Testis (tissue), 2 donors: ENCODE data around the gene HOXD12.

Experiments used
- CTCF ChIP-seq, 3 experiments: fragments of 450-650 bp in 2 of 3; fragments of 200-600 bp in 1 of 3; sonication (generic) in 1 of 3; IDR thresholded peaks; one replicate each; pipeline ENCODE4 v1.5.1; 2016 to 2019; ENCODE audit warnings: antibody characterized with exemption in 3 of 3, mild to moderate bottlenecking in 2 of 3, moderate library complexity in 1 of 3
- POLR2A ChIP-seq: fragments of 450-650 bp; IDR thresholded peaks from one replicate; pipeline ENCODE4 v1.6.1; 2017; ENCODE audit warnings: antibody characterized with exemption, mild to moderate bottlenecking, moderate library complexity

GRCh38 chr2:176136374-176137251 is 37.0 kb downstream of the HOXD12 start:
- no peak for TF ChIP-seq POLR2A
- TF ChIP-seq CTCF (IDR thresholded peaks at IDR 0.05), result no peak
